SKM-1 treated with dmso at 0.1 percent for 144 hours (cell line): Measurements from ENCODE around the gene NPHP4.

Experiments
- DNase-seq: peaks from one replicate; lab custom pipeline; 2025; ENCODE audit not compliant: unreplicated experiment; lab: John Stamatoyannopoulos, UW

NPHP4 gene

GRCh38 chr1:5992026-5992813, at the start of gene NPHP4:
NPHP4 (minus strand) TSS chr1:5992425; CDS start chr1:5986289, 6,136 bp downstream.
- peak; percentile 98 for DNase-seq

- DNase-seq = no peak
Observed at GRCh38 chr1:6041432-6042062, 49.3 kb upstream of the NPHP4 start.

GRCh38 chr1:6040861-6041415, 48.7 kb upstream of the NPHP4 start:
- DNase-seq = no peak

- no peak for DNase-seq
Observed at GRCh38 chr1:6040444-6040843, 48.2 kb upstream of the NPHP4 start.

GRCh38 chr1:6039031-6039430, 46.8 kb upstream of the NPHP4 start:
- no peak for DNase-seq

- DNase-seq = no peak
Observed at GRCh38 chr1:6038603-6039002, 46.4 kb upstream of the NPHP4 start.

GRCh38 chr1:6037338-6037762, 45.1 kb upstream of the NPHP4 start:
- no peak for DNase-seq

- no peak for DNase-seq
Observed at GRCh38 chr1:6035719-6036118, 43.5 kb upstream of the NPHP4 start.

GRCh38 chr1:6035303-6035702, 43.1 kb upstream of the NPHP4 start:
- no peak for DNase-seq

GRCh38 chr1:6034750-6035096, 42.5 kb upstream of the NPHP4 start:
- DNase-seq = no peak

- DNase-seq = no peak
Observed at GRCh38 chr1:6033986-6034749, 41.9 kb upstream of the NPHP4 start.

- no peak for DNase-seq
Observed at GRCh38 chr1:6033124-6033523, 40.9 kb upstream of the NPHP4 start.

- no peak for DNase-seq
Observed at GRCh38 chr1:6030547-6031261, 38.5 kb upstream of the NPHP4 start.

GRCh38 chr1:6030132-6030531, 37.9 kb upstream of the NPHP4 start:
- DNase-seq = no peak

- DNase-seq = no peak
Observed at GRCh38 chr1:6029351-6029750, 37.1 kb upstream of the NPHP4 start.

GRCh38 chr1:6028042-6028850, 36.0 kb upstream of the NPHP4 start:
- peak; percentile 93 for DNase-seq

GRCh38 chr1:6027591-6027990, 35.4 kb upstream of the NPHP4 start:
- DNase-seq = peak; percentile 49

- DNase-seq = peak; percentile 92
Observed at GRCh38 chr1:6026095-6026809, 34.0 kb upstream of the NPHP4 start.

GRCh38 chr1:6025269-6026094, 33.3 kb upstream of the NPHP4 start:
- DNase-seq = no peak
